ENCODE results near the gene LGALS1. TPM values are rescaled to one million over a fixed set of nuclear protein-coding genes. Genes with fewer than 3 reads are reported as not detected.

LGALS1 gene
- total RNA-seq: 10 to 100 TPM; 10.4 to 16.0 TPM
- polyA plus RNA-seq (2013, experiment 1 of 2): 126 TPM
- 131 TPM for polyA plus RNA-seq (2013, experiment 2 of 2)
- long read RNA-seq, experiment 1, transcript LGALS1-201 (4 exons, 560 nt): major isoform, 7 of 10 reads
- long read RNA-seq, experiment 1, partial matches to known transcripts: 0 of 10 reads
- long read RNA-seq, experiment 1, other reads (novel, unspliced or antisense): 3 of 10 reads
- long read RNA-seq, experiment 2, transcript LGALS1-201 (4 exons, 560 nt): major isoform, 21 of 21 reads
- long read RNA-seq, experiment 2, partial matches to known transcripts: 0 of 21 reads
- long read RNA-seq, experiment 2, other reads (novel, unspliced or antisense): 0 of 21 reads
- long read RNA-seq, experiment 3, partial matches to known transcripts: 0 of 1 reads
- long read RNA-seq, experiment 3, other reads (novel, unspliced or antisense): 0 of 1 reads
- long read RNA-seq, experiment 4, partial matches to known transcripts: 0 of 1 reads
- long read RNA-seq, experiment 4, other reads (novel, unspliced or antisense): 1 of 1 reads

DNA sequence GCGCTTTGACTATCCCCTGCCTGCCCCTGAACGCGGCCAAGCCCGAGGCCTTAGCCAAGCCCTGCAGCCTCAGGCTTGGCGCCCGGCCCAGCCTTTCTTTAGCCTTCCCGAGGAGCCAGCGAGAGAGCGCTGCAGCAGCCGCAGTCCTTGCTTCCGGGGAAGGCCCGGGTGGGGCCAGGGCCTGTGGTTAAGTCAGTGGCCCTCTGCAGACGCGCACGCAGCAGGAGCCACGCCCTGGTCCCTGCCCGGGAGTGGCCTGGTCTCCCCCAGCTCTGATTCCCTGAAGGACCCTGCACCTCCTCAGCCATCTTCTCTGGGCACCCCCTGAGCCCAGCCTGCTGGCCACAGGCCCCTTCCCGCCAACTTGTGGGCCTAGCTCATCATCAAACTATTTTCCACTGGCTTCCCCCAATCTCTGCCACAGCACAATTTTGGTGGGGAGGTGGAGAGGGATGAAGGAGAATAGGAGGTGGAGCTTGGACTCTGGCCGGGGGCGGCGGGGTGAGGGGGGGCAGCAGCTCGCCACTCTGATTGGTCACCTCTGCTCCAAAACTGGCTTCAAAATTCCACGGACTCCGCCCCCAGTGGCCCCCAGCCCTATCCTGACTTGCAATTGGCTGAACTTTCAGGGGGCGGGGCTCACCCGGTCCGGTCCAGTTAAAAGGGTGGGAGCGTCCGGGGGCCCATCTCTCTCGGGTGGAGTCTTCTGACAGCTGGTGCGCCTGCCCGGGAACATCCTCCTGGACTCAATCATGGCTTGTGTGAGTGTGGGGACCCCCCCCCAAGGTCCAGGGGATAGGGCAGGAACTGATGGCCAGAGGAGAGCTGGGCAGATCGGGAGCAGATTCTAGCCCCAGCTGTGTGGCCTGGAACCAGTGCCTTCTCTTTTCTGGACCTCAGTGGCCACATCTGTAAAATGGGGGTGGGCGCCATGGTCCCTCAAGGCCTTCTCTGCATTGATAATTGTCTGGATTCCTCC is at the start of gene LGALS1:
LGALS1 (plus strand) TSS at position 686 of the 979 bp plus-strand sequence; CDS start at position 753, 67 bp downstream.
- H3K27me3 ChIP-seq (ENCODE audit: control insufficient read depth, insufficient read depth, low read length, poor library complexity, severe bottlenecking): no peaks in the 10 kb centered on the region
- H3K4me1 Mint-ChIP-seq: peaks cover 5% of the 10 kb centered on the region
- H3K36me3 Mint-ChIP-seq (ENCODE audit: low read depth): no peaks in the 10 kb centered on the region
- TF ChIP-seq CTCF (conservative IDR thresholded peaks at IDR 0.05): no peak
- H3K4me1 ChIP-seq (ENCODE audit: control insufficient read depth, insufficient read depth, low read length): peaks cover 4% of the 10 kb centered on the region
- WGBS, 2 experiments (ENCODE audit: insufficient coverage in 1 of 2, insufficient read length in 1 of 2): 62 to 72% methylated on average over 25 to 34 of the region's 34 CpGs
- H3K9me3 Mint-ChIP-seq: no peaks in the 10 kb centered on the region
- DNase-seq: peak; percentile 86
- no peaks in the 10 kb centered on the region for H3K36me3 ChIP-seq (ENCODE audit: control insufficient read depth, insufficient read depth, low read length)
- H3K27me3 Mint-ChIP-seq (ENCODE audit: insufficient read depth): no peaks in the 10 kb centered on the region
- H3K27ac Mint-ChIP-seq: peak within 1 kb of the TSS; percentile 61
- H3K9me3 ChIP-seq (ENCODE audit: control insufficient read depth, low read length): no peaks in the 10 kb centered on the region
- H3K9ac ChIP-seq (ENCODE audit: extremely low read depth, low read length, poor library complexity, severe bottlenecking): peak within 1 kb of the TSS; percentile 24
- peak within 1 kb of the TSS; percentile 73 for H3K4me3 ChIP-seq (ENCODE audit: low read length)
- H3K4me3 Mint-ChIP-seq: peak within 1 kb of the TSS; percentile 51
- no peak within 1 kb of the TSS for H3K27ac ChIP-seq (ENCODE audit: low read depth, low read length)

DNA sequence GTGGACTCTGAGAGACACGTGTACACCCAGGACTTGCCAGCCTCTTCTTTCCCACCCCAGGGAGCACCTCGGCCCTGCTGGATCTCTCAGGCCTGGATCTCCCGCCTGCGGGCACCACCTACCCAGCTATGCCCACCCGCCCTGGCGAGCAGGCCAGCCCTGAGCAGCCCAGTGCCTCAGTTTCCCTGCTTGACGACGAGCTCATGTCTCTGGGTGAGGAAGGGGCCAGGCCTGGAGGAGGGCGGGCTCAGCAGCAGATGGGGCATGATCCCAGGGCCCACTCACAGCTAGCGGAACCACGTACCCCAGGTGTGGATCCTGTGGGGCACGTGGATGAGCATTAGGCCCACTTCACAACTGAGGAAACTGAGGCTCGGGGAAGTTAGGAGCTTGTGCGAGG is 49.7 kb upstream of the LGALS1 start:
- no peak overlapping the region for H3K9ac ChIP-seq (ENCODE audit: extremely low read depth, low read length, poor library complexity, severe bottlenecking)
- H3K4me1 ChIP-seq (ENCODE audit: control insufficient read depth, insufficient read depth, low read length): no peaks in the 10 kb centered on the region
- peaks cover 2% of the 10 kb centered on the region for H3K4me1 Mint-ChIP-seq
- peaks cover 31% of the 10 kb centered on the region for H3K36me3 ChIP-seq (ENCODE audit: control insufficient read depth, insufficient read depth, low read length)
- no peaks in the 10 kb centered on the region for H3K9me3 ChIP-seq (ENCODE audit: control insufficient read depth, low read length)
- no peak overlapping the region for H3K4me3 Mint-ChIP-seq
- H3K27ac ChIP-seq (ENCODE audit: low read depth, low read length): no peak overlapping the region
- H3K36me3 Mint-ChIP-seq (ENCODE audit: low read depth): peaks cover 14% of the 10 kb centered on the region
- DNase-seq: no peak
- no peak overlapping the region for H3K27ac Mint-ChIP-seq
- no peak overlapping the region for H3K4me3 ChIP-seq (ENCODE audit: low read length)
- no peaks in the 10 kb centered on the region for H3K27me3 Mint-ChIP-seq (ENCODE audit: insufficient read depth)
- 91 to 93% methylated on average over 9 to 14 of the region's 14 CpGs for WGBS, 2 experiments (ENCODE audit: insufficient coverage in 1 of 2, insufficient read length in 1 of 2)
- TF ChIP-seq CTCF (conservative IDR thresholded peaks at IDR 0.05): no peak
- H3K27me3 ChIP-seq (ENCODE audit: control insufficient read depth, insufficient read depth, low read length, poor library complexity, severe bottlenecking): no peaks in the 10 kb centered on the region
- no peaks in the 10 kb centered on the region for H3K9me3 Mint-ChIP-seq

GRCh38 chr22:37626144-37626543 is 49.3 kb upstream of the LGALS1 start:
- Mint-ChIP-seq H3K4me3 (no peak overlapping the region), H3K27ac (no peak overlapping the region), H3K36me3 (ENCODE audit: low read depth) (peaks cover 12% of the 10 kb centered on the region), H3K27me3 (ENCODE audit: insufficient read depth) (no peaks in the 10 kb centered on the region), H3K4me1 (peaks cover 2% of the 10 kb centered on the region), H3K9me3 (no peaks in the 10 kb centered on the region)
- H3K27ac ChIP-seq (ENCODE audit: low read depth, low read length): no peak overlapping the region
- H3K4me3 ChIP-seq (ENCODE audit: low read length): no peak overlapping the region
- no peak for DNase-seq
- no peak overlapping the region for H3K9ac ChIP-seq (ENCODE audit: extremely low read depth, low read length, poor library complexity, severe bottlenecking)
- H3K9me3 ChIP-seq (ENCODE audit: control insufficient read depth, low read length): no peaks in the 10 kb centered on the region
- no peaks in the 10 kb centered on the region for H3K27me3 ChIP-seq (ENCODE audit: control insufficient read depth, insufficient read depth, low read length, poor library complexity, severe bottlenecking)
- H3K4me1 ChIP-seq (ENCODE audit: control insufficient read depth, insufficient read depth, low read length): no peaks in the 10 kb centered on the region
- no peak for TF ChIP-seq CTCF (conservative IDR thresholded peaks at IDR 0.05)
- WGBS, 2 experiments (ENCODE audit: insufficient coverage in 1 of 2, insufficient read length in 1 of 2): 87 to 95% methylated on average over 9 to 11 of the region's 11 CpGs
- peaks cover 29% of the 10 kb centered on the region for H3K36me3 ChIP-seq (ENCODE audit: control insufficient read depth, insufficient read depth, low read length)
